Testis (tissue), 3 donors: ENCODE results near the gene PLRG1. TPM values are rescaled to one million over a fixed set of nuclear protein-coding genes. Genes with fewer than 3 reads are reported as not detected.

Experiments used
- DNase-seq: peaks from one replicate; pipeline ENCODE4 v3.0.0-alpha.2; 2019
- H3K27ac ChIP-seq, 2 donors: fragments of 200-600 bp; sonication (generic); one replicate each; pipeline ENCODE4 v1.5.1; 2019
- H3K27me3 ChIP-seq: fragments of 200-600 bp; sonication (generic); one replicate; pipeline ENCODE4 v1.5.1; 2019
- H3K36me3 ChIP-seq: fragments of 200-600 bp; sonication (generic); one replicate; pipeline ENCODE4 v1.5.1; 2017; ENCODE audit warnings: low read depth; ENCODE audit errors: missing control alignments
- H3K4me1 ChIP-seq: fragments of 200-600 bp; sonication (generic); one replicate; pipeline ENCODE4 v1.5.1; 2019
- H3K4me3 ChIP-seq, 2 donors: fragments of 200-600 bp; sonication (generic); one replicate each; pipeline ENCODE4 v1.5.1; 2017 to 2019
- H3K9me3 ChIP-seq: fragments of 200-600 bp; sonication (generic); one replicate; pipeline ENCODE4 v1.5.1; 2017
- CTCF ChIP-seq, 3 experiments: fragments of 450-650 bp in 2 of 3; fragments of 200-600 bp in 1 of 3; sonication (generic) in 1 of 3; IDR thresholded peaks; one replicate each; pipeline ENCODE4 v1.5.1; 2016 to 2019; ENCODE audit warnings: antibody characterized with exemption in 3 of 3, mild to moderate bottlenecking in 2 of 3, moderate library complexity in 1 of 3
- POLR2A ChIP-seq: fragments of 450-650 bp; IDR thresholded peaks from one replicate; pipeline ENCODE4 v1.6.1; 2017; ENCODE audit warnings: antibody characterized with exemption, mild to moderate bottlenecking, moderate library complexity
- WGBS, 2 donors: methylation state at CpG; one replicate each; pipeline ENCODE4 v1.1.5; 2018; 5-methylcytosine and 5-hydroxymethylcytosine counted together
- intact Hi-C: fragments of 100-400 bp; cut with DNase I; formaldehyde crosslinking; loops from one replicate; pipeline ENCODE4 v1.15.1; 2023; ENCODE audit warnings: low total_unique reads
- polyA plus RNA-seq: library from polyadenylated mRNA; stranded (reverse); fragments of 350-450 nt; fragmentation: Illumina TruSeq; extraction: RNeasy Lipid Tissue Mini Kit (QIAGEN cat#74804); gene quantifications from one replicate; pipeline ENCODE4 v1.2.3, GENCODE V29; 2014; ENCODE audit warnings: low read depth, low replicate concordance; ENCODE audit not compliant: insufficient read depth
- total RNA-seq, 2 donors: library from RNA; depleted of rRNA; stranded (reverse); fragments of >200 nt; gene quantifications; one replicate each; pipeline ENCODE4 v1.2.3, GENCODE V29; 2016

PLRG1 gene
- total and polyA plus RNA-seq, 3 donors from 2014 or later, result 35.3 to 46.3 (median 45.8) TPM

- Histone ChIP-seq H3K9me3 (no peaks in the 10 kb centered on the region), H3K27ac (no peak overlapping the region), H3K4me1 (no peaks in the 10 kb centered on the region), H3K36me3 (no peaks in the 10 kb centered on the region), H3K4me3 (no peak overlapping the region), H3K27me3 (no peaks in the 10 kb centered on the region)
- TF ChIP-seq POLR2A (no peak), CTCF (IDR thresholded peaks at IDR 0.05) (no peak)
- intact Hi-C loops, result no loop called here
- no peak for DNase-seq
- 87 to 90% methylated on average over 5 of the region's 5 CpGs for WGBS, 2 donors
Measured at GRCh38 chr4:154566639-154567204, 16.5 kb upstream of the PLRG1 start.

- Histone ChIP-seq H3K36me3 (no peaks in the 10 kb centered on the region), H3K27ac (no peak overlapping the region), H3K4me1 (no peaks in the 10 kb centered on the region), H3K9me3 (no peaks in the 10 kb centered on the region), H3K27me3 (no peaks in the 10 kb centered on the region), H3K4me3 (no peak overlapping the region)
- DNase-seq, result no peak
- WGBS, 2 donors, result 90 to 92% methylated on average over 6 of the region's 6 CpGs
- intact Hi-C loops, result no loop called here
- TF ChIP-seq POLR2A (no peak), CTCF (IDR thresholded peaks at IDR 0.05) (no peak)
Measured at GRCh38 chr4:154565704-154566103, 15.5 kb upstream of the PLRG1 start.

- no peaks in the 10 kb centered on the region for H3K4me1 ChIP-seq
- intact Hi-C loops, result no loop called here
- no peak overlapping the region for H3K4me3 ChIP-seq
- no peaks in the 10 kb centered on the region for H3K27me3 ChIP-seq
- H3K9me3 ChIP-seq, result no peaks in the 10 kb centered on the region
- no peak for TF ChIP-seq POLR2A
- TF ChIP-seq CTCF (IDR thresholded peaks at IDR 0.05), result no peak
- no peak for DNase-seq
- no peak overlapping the region for H3K27ac ChIP-seq
- WGBS, 2 donors, result 93 to 100% methylated on average over 1 of the region's 1 CpG
- H3K36me3 ChIP-seq, result no peaks in the 10 kb centered on the region
Measured at GRCh38 chr4:154564311-154564710, 14.1 kb upstream of the PLRG1 start.

DNA sequence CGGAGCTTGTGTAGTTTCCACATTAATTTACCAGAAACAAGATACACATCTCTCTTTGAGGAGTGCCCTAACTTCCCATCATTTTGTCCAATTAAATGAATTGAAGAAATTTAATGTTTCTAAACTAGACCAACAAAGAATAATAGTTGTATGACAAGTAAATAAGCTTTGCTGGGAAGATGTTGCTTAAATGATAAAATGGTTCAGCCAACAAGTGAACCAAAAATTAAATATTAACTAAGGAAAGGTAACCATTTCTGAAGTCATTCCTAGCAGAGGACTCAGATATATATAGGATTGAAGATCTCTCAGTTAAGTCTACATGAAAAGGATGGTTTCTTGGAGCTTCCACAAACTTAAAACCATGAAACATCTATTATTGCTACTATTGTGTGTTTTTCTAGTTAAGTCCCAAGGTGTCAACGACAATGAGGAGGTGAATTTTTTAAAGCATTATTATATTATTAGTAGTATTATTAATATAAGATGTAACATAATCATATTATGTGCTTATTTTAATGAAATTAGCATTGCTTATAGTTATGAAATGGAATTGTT is 12.6 kb upstream of the PLRG1 start, which contains the start of gene FGB:
TSS of gene FGB (plus strand) at position 315 of the 558 bp plus-strand sequence. CDS start at position 323, 8 bp downstream.
- 77 to 79% methylated on average over 2 of the region's 2 CpGs for WGBS, 2 donors
- H3K27me3 ChIP-seq, result no peaks in the 10 kb centered on the region
- no peak for TF ChIP-seq CTCF (IDR thresholded peaks at IDR 0.05)
- no peak for TF ChIP-seq POLR2A
- intact Hi-C loops, result no loop called here
- H3K4me3 ChIP-seq, result no peak within 1 kb of the TSS
- no peaks in the 10 kb centered on the region for H3K36me3 ChIP-seq
- H3K4me1 ChIP-seq, result no peaks in the 10 kb centered on the region
- H3K9me3 ChIP-seq, result no peaks in the 10 kb centered on the region
- no peak for DNase-seq
- no peak within 1 kb of the TSS for H3K27ac ChIP-seq

DNA sequence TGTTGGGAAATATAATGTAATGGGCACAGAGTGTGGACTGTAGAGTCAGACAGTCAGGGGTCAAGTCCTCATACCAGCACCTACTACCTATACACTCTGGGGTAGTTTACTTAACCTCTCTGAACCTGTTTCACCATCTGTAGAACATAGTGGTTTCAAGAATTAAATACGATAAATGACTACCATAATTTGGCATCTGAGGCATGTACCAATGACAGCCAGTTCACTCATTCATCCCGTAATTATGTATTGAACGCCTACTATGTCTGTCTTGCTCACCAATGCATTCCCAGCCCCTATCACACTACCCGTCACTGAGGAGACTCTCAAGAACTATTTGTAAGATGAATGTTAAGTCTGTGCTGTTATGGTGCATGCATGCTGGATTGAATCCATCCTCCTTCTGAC is 10.6 kb upstream of the PLRG1 start:
- DNase-seq, result no peak
- no peaks in the 10 kb centered on the region for H3K4me1 ChIP-seq
- 66 to 76% methylated on average over 4 of the region's 4 CpGs for WGBS, 2 donors

More for the DNA sequence above, 10.6 kb upstream of the PLRG1 start:
- Histone ChIP-seq H3K36me3 (no peaks in the 10 kb centered on the region), H3K27ac (no peak overlapping the region), H3K4me3 (no peak overlapping the region), H3K27me3 (no peaks in the 10 kb centered on the region), H3K9me3 (no peaks in the 10 kb centered on the region)
- intact Hi-C loops, result no loop called here
- no peak for TF ChIP-seq POLR2A
- TF ChIP-seq CTCF (IDR thresholded peaks at IDR 0.05), result no peak
